ENCODE data around the gene CCDC175. TPM values are rescaled to one million over a fixed set of nuclear protein-coding genes. Genes with fewer than 3 reads are reported as not detected.

Gene CCDC175
- total and polyA plus RNA-seq, 9 donors = not detected

DNA sequence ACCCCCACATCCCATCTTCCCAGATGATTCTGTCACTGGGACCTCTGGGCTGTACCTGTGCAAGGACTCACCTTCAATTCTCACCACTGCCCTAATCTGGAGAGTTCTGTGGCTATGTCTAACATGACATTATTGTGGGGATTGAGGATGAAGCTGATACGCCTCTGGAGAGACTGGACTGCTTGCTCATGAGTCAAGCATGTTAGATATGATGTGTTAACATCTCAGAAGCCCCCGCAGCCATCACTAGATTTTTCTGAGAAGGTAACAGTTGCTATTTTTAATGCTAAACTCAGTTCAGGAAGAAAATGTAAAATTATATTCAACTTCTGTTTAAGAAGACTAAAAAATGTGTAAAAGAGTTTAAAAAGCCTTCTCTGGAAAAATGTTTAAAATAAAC, 66.6 kb downstream of the CCDC175 start:
- Histone ChIP-seq H3K4me3 (ENCODE audit: low read length) (no peak overlapping the region), H3K27ac (ENCODE audit: low read length) (no peak overlapping the region), H3K4me1 (ENCODE audit: control insufficient read depth, insufficient read depth, low read length) (no peaks in the 10 kb centered on the region), H3K36me3 (ENCODE audit: control insufficient read depth, insufficient read depth, low read length) (no peaks in the 10 kb centered on the region), H3K9me3 (replicated peaks; ENCODE audit: control insufficient read depth, low read depth, low read length) (no peaks in the 10 kb centered on the region), H3K27me3 (ENCODE audit: control insufficient read depth, insufficient read depth, low read length) (no peaks in the 10 kb centered on the region)
- no peak for DNase-seq
- no CpG with 5 or more reads among the region's 2 CpGs for WGBS (ENCODE audit: insufficient coverage)

DNA sequence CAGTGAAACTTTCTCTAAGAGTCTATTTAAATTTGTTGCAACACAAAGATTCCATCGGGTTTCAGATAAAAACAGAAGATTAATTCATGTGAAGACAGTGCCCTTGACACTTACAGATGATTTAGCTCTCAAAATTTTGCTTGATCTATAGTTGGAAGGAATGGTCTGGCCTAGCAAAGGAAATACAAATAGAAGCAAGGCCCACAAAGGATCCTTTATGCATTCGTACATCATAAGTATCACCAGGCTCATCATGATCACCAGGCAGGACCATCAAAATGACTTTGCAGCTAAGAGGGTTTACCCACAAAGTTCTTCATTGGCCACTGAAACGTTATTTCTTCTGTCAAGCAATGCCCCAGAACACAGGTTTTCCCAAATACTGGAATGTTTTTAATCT, 67.5 kb downstream of the CCDC175 start:
- H3K4me1 ChIP-seq (ENCODE audit: control insufficient read depth, insufficient read depth, low read length) = no peaks in the 10 kb centered on the region
- no peak for DNase-seq
- WGBS (ENCODE audit: insufficient coverage) = 91% methylated on average over 2 of the region's 3 CpGs
- H3K27me3 ChIP-seq (ENCODE audit: control insufficient read depth, insufficient read depth, low read length) = no peaks in the 10 kb centered on the region
- no peak overlapping the region for H3K27ac ChIP-seq (ENCODE audit: low read length)
- H3K9me3 ChIP-seq (replicated peaks; ENCODE audit: control insufficient read depth, low read depth, low read length) = no peaks in the 10 kb centered on the region
- H3K36me3 ChIP-seq (ENCODE audit: control insufficient read depth, insufficient read depth, low read length) = no peaks in the 10 kb centered on the region
- H3K4me3 ChIP-seq (ENCODE audit: low read length) = no peak overlapping the region

DNA sequence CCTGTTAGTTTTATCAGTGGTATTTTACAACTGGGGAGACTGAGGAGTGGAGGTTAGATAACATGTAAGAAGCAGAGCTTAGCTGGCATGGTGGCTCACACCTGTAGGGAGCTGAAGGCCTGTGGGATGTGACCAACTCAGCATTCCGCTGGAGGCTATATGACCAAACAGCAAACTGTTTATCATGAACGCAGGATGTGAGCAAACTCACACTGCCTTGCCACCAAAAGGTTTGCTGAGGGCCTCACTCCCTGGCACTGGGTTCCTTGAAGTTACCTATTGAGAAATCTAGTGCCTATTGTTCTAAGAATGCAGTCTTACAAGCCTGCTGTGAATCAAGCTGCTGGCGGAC, 68.9 kb downstream of the CCDC175 start:
- WGBS (ENCODE audit: insufficient coverage) = 88% methylated on average over 2 of the region's 3 CpGs
- DNase-seq = no peak
- no peaks in the 10 kb centered on the region for H3K4me1 ChIP-seq (ENCODE audit: control insufficient read depth, insufficient read depth, low read length)
- no peaks in the 10 kb centered on the region for H3K27me3 ChIP-seq (ENCODE audit: control insufficient read depth, insufficient read depth, low read length)
- no peak overlapping the region for H3K4me3 ChIP-seq (ENCODE audit: low read length)
- no peak overlapping the region for H3K27ac ChIP-seq (ENCODE audit: low read length)
- H3K36me3 ChIP-seq (ENCODE audit: control insufficient read depth, insufficient read depth, low read length) = peaks cover 4% of the 10 kb centered on the region
- H3K9me3 ChIP-seq (replicated peaks; ENCODE audit: control insufficient read depth, low read depth, low read length) = no peaks in the 10 kb centered on the region

DNA sequence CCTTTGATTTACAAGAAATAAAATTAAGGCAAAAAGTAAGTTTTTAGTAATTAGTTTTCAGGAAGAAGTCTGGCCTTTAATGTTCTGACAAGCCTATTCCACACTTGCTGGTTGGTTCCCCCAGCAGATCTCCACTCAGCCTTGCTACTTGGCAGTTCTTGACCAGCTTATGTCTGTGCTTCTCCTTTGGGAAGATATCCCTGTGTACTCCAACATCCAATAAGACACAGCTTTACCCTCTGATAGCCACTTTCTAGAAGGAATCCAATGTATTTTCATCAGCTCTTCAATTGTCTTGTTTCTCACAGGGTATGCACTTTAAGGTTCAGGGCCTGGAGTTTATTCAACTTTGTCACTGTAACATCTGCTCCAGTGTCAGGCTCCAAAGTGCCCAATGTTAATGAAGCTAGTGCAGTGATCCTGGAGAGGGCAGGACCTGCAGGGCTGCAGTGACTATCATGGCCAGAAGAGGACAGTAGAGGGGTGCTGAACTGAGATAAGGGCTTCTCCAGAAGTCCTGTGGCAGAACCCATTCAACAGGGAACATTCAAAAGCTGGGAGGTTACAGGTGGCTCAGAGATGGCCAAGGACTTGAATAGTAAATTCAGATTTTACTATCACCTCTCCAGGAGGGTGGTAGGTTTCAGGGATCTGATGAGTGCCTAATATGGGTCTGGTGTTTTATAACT, 69.4 kb downstream of the CCDC175 start:
- peak; percentile 40 for DNase-seq
- H3K36me3 ChIP-seq (ENCODE audit: control insufficient read depth, insufficient read depth, low read length) = peaks cover 4% of the 10 kb centered on the region
- H3K27ac ChIP-seq (ENCODE audit: low read length) = no peak overlapping the region
- no peaks in the 10 kb centered on the region for H3K27me3 ChIP-seq (ENCODE audit: control insufficient read depth, insufficient read depth, low read length)
- no peak overlapping the region for H3K4me3 ChIP-seq (ENCODE audit: low read length)
- no peaks in the 10 kb centered on the region for H3K9me3 ChIP-seq (replicated peaks; ENCODE audit: control insufficient read depth, low read depth, low read length)
- no peaks in the 10 kb centered on the region for H3K4me1 ChIP-seq (ENCODE audit: control insufficient read depth, insufficient read depth, low read length)

DNA sequence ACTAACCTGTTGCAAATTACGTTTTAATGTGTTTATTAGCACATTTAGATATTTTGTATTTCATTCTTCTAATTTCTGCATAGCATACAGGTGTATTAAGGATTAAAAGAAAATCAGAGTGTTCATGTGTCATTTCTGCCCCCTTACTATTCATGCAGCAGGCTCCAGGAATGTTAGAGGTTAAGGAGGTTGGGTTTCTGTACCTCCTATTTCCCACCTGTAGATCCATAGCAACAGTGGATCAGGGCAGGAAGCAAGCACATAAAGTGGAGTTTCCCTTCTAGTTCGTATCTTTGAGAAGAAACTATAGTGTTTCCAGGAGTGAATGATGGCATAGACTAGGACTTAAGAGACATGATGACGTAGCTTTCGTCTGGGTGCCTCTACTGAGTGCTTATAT, 73.4 kb downstream of the CCDC175 start:
- DNase-seq = no peak
- Histone ChIP-seq H3K4me3 (ENCODE audit: low read length) (no peak overlapping the region), H3K36me3 (ENCODE audit: control insufficient read depth, insufficient read depth, low read length) (peaks cover 8% of the 10 kb centered on the region), H3K27me3 (ENCODE audit: control insufficient read depth, insufficient read depth, low read length) (no peaks in the 10 kb centered on the region), H3K9me3 (replicated peaks; ENCODE audit: control insufficient read depth, low read depth, low read length) (no peaks in the 10 kb centered on the region), H3K4me1 (ENCODE audit: control insufficient read depth, insufficient read depth, low read length) (no peaks in the 10 kb centered on the region), H3K27ac (ENCODE audit: low read length) (no peak overlapping the region)
- no CpG with 5 or more reads among the region's 4 CpGs for WGBS (ENCODE audit: insufficient coverage)

DNA sequence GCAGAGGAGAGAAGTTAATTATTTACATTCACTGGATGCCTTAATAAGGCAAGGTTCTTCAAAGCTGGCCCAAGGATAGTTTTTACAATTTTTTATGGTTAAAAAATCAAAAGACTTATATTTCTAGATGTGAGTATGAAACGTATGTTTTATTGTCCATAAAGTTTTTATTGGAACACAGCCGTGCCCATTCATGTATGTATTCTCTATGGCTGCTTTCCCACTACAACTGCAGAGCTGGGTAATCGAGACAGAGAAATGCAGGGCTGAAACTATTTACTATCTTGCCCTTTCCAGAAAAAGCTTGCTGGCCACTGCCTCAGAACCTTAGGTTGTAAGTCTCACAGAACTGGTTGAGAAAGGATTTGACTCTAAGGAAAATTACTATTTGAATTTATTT, 75.9 kb downstream of the CCDC175 start:
- no CpG with 5 or more reads among the region's 3 CpGs for WGBS (ENCODE audit: insufficient coverage)
- no peak overlapping the region for H3K4me3 ChIP-seq (ENCODE audit: low read length)
- H3K27me3 ChIP-seq (ENCODE audit: control insufficient read depth, insufficient read depth, low read length) = no peaks in the 10 kb centered on the region
- peaks cover 8% of the 10 kb centered on the region for H3K36me3 ChIP-seq (ENCODE audit: control insufficient read depth, insufficient read depth, low read length)
- H3K4me1 ChIP-seq (ENCODE audit: control insufficient read depth, insufficient read depth, low read length) = no peaks in the 10 kb centered on the region
- H3K27ac ChIP-seq (ENCODE audit: low read length) = no peak overlapping the region
- H3K9me3 ChIP-seq (replicated peaks; ENCODE audit: control insufficient read depth, low read depth, low read length) = no peaks in the 10 kb centered on the region
- DNase-seq = no peak

DNA sequence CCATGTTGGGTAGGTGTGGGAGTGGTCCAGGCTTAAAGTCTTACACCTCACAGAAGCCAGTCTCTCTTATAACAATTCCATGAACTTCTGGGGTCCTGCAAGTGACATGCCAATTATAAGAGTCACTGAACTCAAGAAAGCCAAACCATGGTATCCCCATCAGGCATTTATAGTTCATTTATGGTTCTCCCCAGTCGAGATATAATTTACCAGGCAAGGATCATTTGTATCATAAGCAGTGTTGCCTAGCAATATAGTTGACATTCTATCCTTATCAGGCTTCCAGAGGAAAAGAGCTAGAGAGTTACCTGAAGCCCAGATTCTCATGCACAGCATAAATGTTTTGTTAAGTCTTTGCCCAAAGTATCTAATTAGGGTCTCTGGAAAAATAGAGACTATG, 84.2 kb downstream of the CCDC175 start:
- no CpG with 5 or more reads among the region's 1 CpG for WGBS (ENCODE audit: insufficient coverage)

DNA sequence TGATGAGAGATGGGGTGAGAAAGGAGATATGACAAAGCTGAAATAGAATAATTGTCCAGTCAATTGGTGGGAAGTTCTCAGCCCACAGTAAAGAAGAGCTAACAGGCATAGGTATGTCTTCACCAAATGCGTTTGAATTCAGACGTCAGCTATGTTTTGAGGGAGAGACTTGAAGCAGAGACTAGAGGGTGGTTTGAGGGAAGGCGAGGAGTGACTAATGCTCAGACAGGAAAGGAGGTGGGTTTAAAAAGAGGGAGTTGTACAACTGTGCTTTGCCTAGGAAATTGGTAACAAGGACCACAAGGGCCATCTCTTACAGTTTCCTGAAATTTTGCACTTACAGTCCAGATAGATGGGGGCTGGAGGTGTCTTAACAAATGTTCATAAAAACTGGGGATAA, 85.9 kb downstream of the CCDC175 start:
- WGBS (ENCODE audit: insufficient coverage) = 94% methylated on average over 3 of the region's 3 CpGs
- Histone ChIP-seq H3K9me3 (replicated peaks; ENCODE audit: control insufficient read depth, low read depth, low read length) (no peaks in the 10 kb centered on the region), H3K36me3 (ENCODE audit: control insufficient read depth, insufficient read depth, low read length) (peaks cover 33% of the 10 kb centered on the region), H3K4me1 (ENCODE audit: control insufficient read depth, insufficient read depth, low read length) (no peaks in the 10 kb centered on the region), H3K4me3 (ENCODE audit: low read length) (no peak overlapping the region), H3K27me3 (ENCODE audit: control insufficient read depth, insufficient read depth, low read length) (no peaks in the 10 kb centered on the region), H3K27ac (ENCODE audit: low read length) (no peak overlapping the region)
- no peak for DNase-seq

More for the DNA sequence above, 84.2 kb downstream of the CCDC175 start:
- DNase-seq = no peak
- Histone ChIP-seq H3K27me3 (ENCODE audit: control insufficient read depth, insufficient read depth, low read length) (no peaks in the 10 kb centered on the region), H3K4me3 (ENCODE audit: low read length) (no peak overlapping the region), H3K27ac (ENCODE audit: low read length) (no peak overlapping the region), H3K36me3 (ENCODE audit: control insufficient read depth, insufficient read depth, low read length) (peaks cover 33% of the 10 kb centered on the region), H3K4me1 (ENCODE audit: control insufficient read depth, insufficient read depth, low read length) (no peaks in the 10 kb centered on the region), H3K9me3 (replicated peaks; ENCODE audit: control insufficient read depth, low read depth, low read length) (no peaks in the 10 kb centered on the region)

DNA sequence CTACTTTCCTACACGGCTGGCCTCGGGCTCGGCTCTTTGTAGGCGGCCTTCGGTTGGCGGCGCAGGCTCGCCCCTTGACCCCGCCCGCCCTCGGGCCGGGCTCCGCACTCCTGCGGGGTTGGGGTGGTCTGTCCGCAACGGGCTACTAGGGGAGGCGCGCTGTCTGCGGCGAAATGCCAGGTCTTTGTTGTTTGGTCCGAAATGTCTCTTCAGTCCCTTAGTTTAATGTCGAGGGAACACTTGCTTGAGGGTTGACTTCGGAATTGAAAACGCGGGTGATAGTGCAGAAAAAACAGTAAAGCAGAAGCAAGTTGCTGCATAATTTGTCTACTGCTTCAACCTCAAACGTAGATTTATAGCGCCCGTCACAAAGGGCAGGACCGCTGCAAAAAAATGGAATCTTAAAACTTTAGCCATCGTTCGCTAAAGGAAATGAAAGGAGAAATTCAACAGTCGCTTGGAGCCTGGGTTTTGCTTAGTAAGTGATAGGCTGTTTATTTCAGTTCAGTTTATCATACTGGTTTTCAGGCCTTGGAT, 91.9 kb downstream of the CCDC175 start:
- Histone ChIP-seq H3K9me3 (replicated peaks; ENCODE audit: control insufficient read depth, low read depth, low read length) (no peaks in the 10 kb centered on the region), H3K27me3 (ENCODE audit: control insufficient read depth, insufficient read depth, low read length) (no peaks in the 10 kb centered on the region), H3K4me1 (ENCODE audit: control insufficient read depth, insufficient read depth, low read length) (peaks cover 17% of the 10 kb centered on the region), H3K36me3 (ENCODE audit: control insufficient read depth, insufficient read depth, low read length) (peaks cover 17% of the 10 kb centered on the region), H3K27ac (ENCODE audit: low read length) (peak overlapping the region; percentile 95), H3K4me3 (ENCODE audit: low read length) (peak overlapping the region; percentile 68)
- DNase-seq = no peak
- WGBS (ENCODE audit: insufficient coverage) = 0% methylated on average over 27 of the region's 32 CpGs

DNA sequence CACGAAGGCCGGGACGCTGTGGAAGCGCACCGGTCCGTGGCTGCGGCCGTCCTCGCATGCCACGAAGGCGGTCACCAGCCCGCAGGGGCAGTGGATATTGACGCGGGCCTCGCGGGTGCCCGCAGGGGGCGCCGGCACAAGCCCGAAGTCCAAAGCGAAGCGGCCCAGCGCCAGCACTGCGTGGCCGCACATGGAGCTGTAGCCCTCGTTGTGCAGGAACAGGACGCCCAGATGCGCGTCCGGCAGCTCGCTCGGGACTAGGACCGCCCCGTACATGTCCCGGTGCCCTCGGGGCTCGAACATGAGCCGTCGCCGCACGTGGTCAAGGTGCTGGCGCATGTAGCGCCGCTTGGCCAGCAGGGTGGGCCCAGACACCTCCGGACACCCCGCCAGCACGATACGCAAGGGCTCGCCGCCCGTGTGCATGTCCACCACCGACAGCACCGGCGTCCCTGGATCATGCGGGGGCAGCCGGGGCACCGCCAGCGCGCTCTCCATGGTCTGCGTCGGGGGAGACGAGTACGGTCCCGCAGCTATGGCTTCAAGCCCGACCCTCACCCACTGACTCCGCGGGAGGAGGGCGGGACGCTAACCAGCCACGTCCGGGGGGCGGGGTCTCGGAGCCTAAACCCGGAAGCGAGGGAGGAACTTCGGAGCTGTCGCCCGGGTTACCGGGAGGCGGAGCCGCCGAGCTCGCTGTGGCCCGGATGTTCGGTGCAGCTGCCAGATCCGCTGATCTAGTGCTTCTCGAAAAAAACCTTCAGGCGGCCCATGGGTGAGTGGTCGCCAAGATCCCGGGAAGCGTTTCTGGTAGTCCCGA, 92.6 kb downstream of the CCDC175 start, which contains the start of the genes JKAMP and L3HYPDH:
TSS of gene JKAMP (plus strand) at position 699 of the 820 bp plus-strand sequence. CDS start at position 772, 73 bp downstream.
TSS of gene L3HYPDH (minus strand) at position 590 of the 820 bp plus-strand sequence. CDS start at position 498, 92 bp downstream.
- H3K9me3 ChIP-seq (replicated peaks; ENCODE audit: control insufficient read depth, low read depth, low read length) = no peaks in the 10 kb centered on the region
- WGBS (ENCODE audit: insufficient coverage) = under 1% methylated on average over 92 of the region's 92 CpGs
- H3K4me1 ChIP-seq (ENCODE audit: control insufficient read depth, insufficient read depth, low read length) = peaks cover 17% of the 10 kb centered on the region
- peaks cover 12% of the 10 kb centered on the region for H3K36me3 ChIP-seq (ENCODE audit: control insufficient read depth, insufficient read depth, low read length)
- H3K27ac ChIP-seq (ENCODE audit: low read length) = peak within 1 kb of the TSS; percentile 95
- peak within 1 kb of the TSS; percentile 68 for H3K4me3 ChIP-seq (ENCODE audit: low read length)
- peak; percentile 99 for DNase-seq
- no peaks in the 10 kb centered on the region for H3K27me3 ChIP-seq (ENCODE audit: control insufficient read depth, insufficient read depth, low read length)
